Right lobe of liver (tissue), 6 donors: ENCODE results near the gene DPP10. TPM values are rescaled to one million over a fixed set of nuclear protein-coding genes. Genes with fewer than 3 reads are reported as not detected.

Experiments
- ATAC-seq, 4 donors: fragments of 200-7000 bp; cut with Tn5 transposase; one replicate each; pipeline ENCODE4 v1.9.1; 2020; ENCODE audit warnings: mild to moderate bottlenecking in 4 of 4, moderate library complexity in 4 of 4
- DNase-seq, 3 donors: peaks; one replicate each; pipeline ENCODE4 v3.0.0-alpha.2; 2020
- H3K27ac ChIP-seq, 3 donors: fragments of 200-600 bp; one replicate each; pipeline ENCODE4 v1.8.0; 2022
- H3K27me3 ChIP-seq, 2 donors: fragments of 200-600 bp; one replicate each; pipeline ENCODE4 v1.8.0; 2022
- H3K36me3 ChIP-seq, 4 donors: fragments of 200-600 bp; sonication (generic) in 1 of 4; one replicate each; pipeline versions ENCODE4 v1.5.1 to v1.8.0; 2017 to 2022; ENCODE audit warnings: control low read depth in 1 of 4
- H3K4me1 ChIP-seq, 4 donors: fragments of 200-600 bp; sonication (generic) in 1 of 4; one replicate each; pipeline versions ENCODE4 v1.5.1 to v1.8.0; 2017 to 2022; ENCODE audit warnings: control low read depth in 1 of 4
- H3K4me3 ChIP-seq, 3 donors: fragments of 200-600 bp; one replicate each; pipeline ENCODE4 v1.8.0; 2022
- H3K9me3 ChIP-seq, 4 donors: fragments of 200-600 bp; sonication (generic) in 1 of 4; one replicate each; pipeline versions ENCODE4 v1.5.1 to v1.8.0; 2017 to 2022; ENCODE audit warnings: control low read depth in 1 of 4
- CTCF ChIP-seq, 4 donors: fragments of 200-600 bp in 3 of 4; fragments of 450-650 bp in 1 of 4; IDR thresholded peaks; one replicate each; pipeline versions ENCODE4 v1.5.1 to v1.8.0; 2016 to 2022; ENCODE audit warnings: antibody characterized with exemption in 4 of 4, mild to moderate bottlenecking in 2 of 4
- POLR2A ChIP-seq: fragments of 450-650 bp; IDR thresholded peaks from one replicate; pipeline ENCODE4 v1.6.1; 2017; ENCODE audit warnings: antibody characterized with exemption, mild to moderate bottlenecking
- WGBS: methylation state at CpG from one replicate; pipeline ENCODE4 v1.1.6; 2018; ENCODE audit warnings: low coverage, low lambda C conversion rate; ENCODE audit not compliant: insufficient coverage; ENCODE audit errors: missing lambda C conversion rate; 5-methylcytosine and 5-hydroxymethylcytosine counted together
- intact Hi-C, 2 donors: fragments of 100-400 bp; cut with DNase I; formaldehyde crosslinking; loops; one replicate each; pipeline versions ENCODE4 v1.11.2 to v1.14.1; 2022
- total RNA-seq, 6 experiments: library from RNA; depleted of rRNA in 2 of 6; stranded (reverse); fragments of >200 nt in 2 of 6; fragmentation: NEBNext Ultra II Directional in 3 of 6; extraction: Animal tissue kit (Norgen Biotek cat#: 25700) in 3 of 6; gene quantifications; one replicate each; pipeline versions ENCODE4 v1.1.0 to v1.2.4, GENCODE V29; 2016 to 2023
- donor health status: DM: no; HTN: yes; CAD: no.
- donor health status: DM: no; HTN: no; CAD: no.
- donor health status: DM: no; HTN: no; CAD: no.
- donor health status: DM: no; HTN: yes; CAD: no.
- donor health status: DM: no; HTN: yes; CAD: no.

Gene DPP10
- total RNA-seq, 6 experiments from 2014 or later = 0.09 to 0.19 (median 0.15) TPM; not detected in 2

- no peak overlapping the region for H3K27ac ChIP-seq
- TF ChIP-seq CTCF (IDR thresholded peaks at IDR 0.05) (no peak), POLR2A (no peak)
- ATAC-seq (no peak), DNase-seq (no peak)
- intact Hi-C loops = no loop called here
- H3K36me3 ChIP-seq = no peaks in the 10 kb centered on the region
- H3K4me1 ChIP-seq = no peaks in the 10 kb centered on the region
- H3K9me3 ChIP-seq = no peaks in the 10 kb centered on the region
- no peaks in the 10 kb centered on the region for H3K27me3 ChIP-seq
- H3K4me3 ChIP-seq = no peak overlapping the region
- WGBS = 63% methylated on average over 3 of the region's 3 CpGs
These were observed 1329.1 kb downstream of the DPP10 start for GRCh38 chr2:115771516-115771915.

- Histone ChIP-seq H3K4me1 (no peaks in the 10 kb centered on the region), H3K4me3 (no peak overlapping the region), H3K9me3 (no peaks in the 10 kb centered on the region), H3K27ac (no peak overlapping the region), H3K27me3 (no peaks in the 10 kb centered on the region), H3K36me3 (no peaks in the 10 kb centered on the region)
- no peak for TF ChIP-seq CTCF (IDR thresholded peaks at IDR 0.05)
- TF ChIP-seq POLR2A = no peak
- ATAC-seq = no peak
- intact Hi-C loops = no loop called here
- DNase-seq = no peak
- WGBS = 36% methylated on average over 2 of the region's 2 CpGs
These were observed 1331.9 kb downstream of the DPP10 start for GRCh38 chr2:115774361-115774760.

GRCh38 chr2:115779085-115779632 lies 1336.7 kb downstream of the DPP10 start:
- Histone ChIP-seq H3K9me3 (no peaks in the 10 kb centered on the region), H3K4me3 (no peak overlapping the region), H3K4me1 (no peaks in the 10 kb centered on the region), H3K27me3 (no peaks in the 10 kb centered on the region), H3K27ac (no peak overlapping the region), H3K36me3 (no peaks in the 10 kb centered on the region)
- ATAC-seq (no peak), DNase-seq (no peak)
- 76% methylated on average over 2 of the region's 2 CpGs for WGBS
- TF ChIP-seq POLR2A (no peak), CTCF (IDR thresholded peaks at IDR 0.05) (no peak)
- intact Hi-C loops = no loop called here

GRCh38 chr2:115782286-115782685 lies 1339.8 kb downstream of the DPP10 start:
- no peak for TF ChIP-seq CTCF (IDR thresholded peaks at IDR 0.05)
- no peak for TF ChIP-seq POLR2A

GRCh38 chr2:115796078-115796477 lies 1353.6 kb downstream of the DPP10 start:
- 69% methylated on average over 3 of the region's 3 CpGs for WGBS
- intact Hi-C loops = no loop called here
- Histone ChIP-seq H3K36me3 (no peaks in the 10 kb centered on the region), H3K4me3 (no peak overlapping the region), H3K9me3 (no peaks in the 10 kb centered on the region), H3K27ac (no peak overlapping the region), H3K27me3 (no peaks in the 10 kb centered on the region), H3K4me1 (no peaks in the 10 kb centered on the region)
- ATAC-seq (no peak), DNase-seq (no peak)
- TF ChIP-seq POLR2A = no peak
- TF ChIP-seq CTCF (IDR thresholded peaks at IDR 0.05) = no peak

More at GRCh38 chr2:115782286-115782685, 1339.8 kb downstream of the DPP10 start:
- WGBS = 71% methylated on average over 4 of the region's 4 CpGs
- DNase-seq (no peak), ATAC-seq (no peak)
- Histone ChIP-seq H3K9me3 (no peaks in the 10 kb centered on the region), H3K36me3 (no peaks in the 10 kb centered on the region), H3K4me1 (no peaks in the 10 kb centered on the region), H3K27ac (no peak overlapping the region), H3K27me3 (no peaks in the 10 kb centered on the region), H3K4me3 (no peak overlapping the region)
- intact Hi-C loops = no loop called here
